Liver (tissue), 9 donors: ENCODE measurements around the gene APOB. TPM values are rescaled to one million over a fixed set of nuclear protein-coding genes. Genes with fewer than 3 reads are reported as not detected.

ENCODE experiments used
- DNase-seq: peaks from one replicate; pipeline ENCODE4 v3.0.0-alpha.2; 2017; ENCODE audit warnings: low spot score
- H3K27ac ChIP-seq, 2 donors: one replicate each; pipeline ENCODE4 v1.7.0; 2013; ENCODE audit warnings: inconsistent platforms in 2 of 2, low read length in 2 of 2, control low read depth in 1 of 2, low read depth in 1 of 2, mild to moderate bottlenecking in 1 of 2
- H3K27me3 ChIP-seq, 4 donors: one replicate each; pipeline versions ENCODE4 v1.6.1 to v1.7.0; 2013; ENCODE audit warnings: low read length in 3 of 4, inconsistent platforms in 1 of 4, mild to moderate bottlenecking in 1 of 4, moderate library complexity in 1 of 4; ENCODE audit not compliant: control insufficient read depth in 4 of 4, insufficient read depth in 4 of 4
- H3K36me3 ChIP-seq, 4 donors: one replicate each; pipeline versions ENCODE4 v1.6.1 to v1.7.0; 2013; ENCODE audit warnings: low read length in 3 of 4, mild to moderate bottlenecking in 3 of 4, low read depth in 1 of 4, moderate library complexity in 1 of 4; ENCODE audit not compliant: control insufficient read depth in 4 of 4, insufficient read depth in 3 of 4
- H3K4me1 ChIP-seq, 4 donors: one replicate each; pipeline versions ENCODE4 v1.6.1 to v1.7.0; 2013; ENCODE audit warnings: low read length in 3 of 4, mild to moderate bottlenecking in 3 of 4, moderate library complexity in 1 of 4; ENCODE audit not compliant: control insufficient read depth in 4 of 4, insufficient read depth in 4 of 4
- H3K4me3 ChIP-seq, 3 donors: one replicate each; pipeline versions ENCODE4 v1.6.1 to v1.7.0; 2013; ENCODE audit warnings: low read length in 3 of 3, control low read depth in 1 of 3, low read depth in 1 of 3, mild to moderate bottlenecking in 1 of 3
- H3K9ac ChIP-seq, 2 donors: one replicate each; pipeline ENCODE4 v1.7.0; 2013; ENCODE audit warnings: low read length in 2 of 2, mild to moderate bottlenecking in 2 of 2, moderate library complexity in 2 of 2, control low read depth in 1 of 2, low read depth in 1 of 2
- H3K9me3 ChIP-seq, 4 donors: one replicate each; pipeline versions ENCODE4 v1.6.1 to v1.7.0; 2013; ENCODE audit warnings: low read length in 3 of 4; ENCODE audit not compliant: control insufficient read depth in 4 of 4
- EGR1 ChIP-seq, 2 donors: IDR thresholded peaks; 2 replicates each; pipeline ENCODE4 v1.6.1; 2016 to 2018; ENCODE audit warnings: antibody characterized with exemption in 2 of 2, low read depth in 2 of 2
- FOXA2 ChIP-seq: IDR thresholded peaks from 2 replicates; pipeline ENCODE4 v1.6.1; 2016; ENCODE audit warnings: antibody characterized with exemption
- GABPA ChIP-seq, 2 donors: IDR thresholded peaks in 1 of 2; conservative IDR thresholded peaks in 1 of 2; 2 replicates each; pipeline ENCODE4 v1.6.1; 2016; ENCODE audit warnings: antibody characterized with exemption in 2 of 2, mild to moderate bottlenecking in 1 of 2, moderate library complexity in 1 of 2
- HNF4A ChIP-seq, 2 donors: conservative IDR thresholded peaks; 2 replicates each; pipeline ENCODE4 v1.6.1; 2016; ENCODE audit warnings: antibody characterized with exemption in 2 of 2, mild to moderate bottlenecking in 2 of 2
- HNF4G ChIP-seq: IDR thresholded peaks from 2 replicates; pipeline ENCODE4 v1.6.1; 2016; ENCODE audit warnings: antibody characterized with exemption
- JUND ChIP-seq, 2 donors: IDR thresholded peaks; 2 replicates each; pipeline ENCODE4 v1.6.1; 2016; ENCODE audit warnings: antibody characterized with exemption in 2 of 2
- NR2F2 ChIP-seq: IDR thresholded peaks from 2 replicates; pipeline ENCODE4 v1.6.1; 2016; ENCODE audit warnings: antibody characterized with exemption
- RAD21 ChIP-seq, 2 donors: IDR thresholded peaks; 2 replicates each; pipeline ENCODE4 v1.6.1; 2016; ENCODE audit warnings: antibody characterized with exemption in 2 of 2, mild to moderate bottlenecking in 2 of 2
- RXRA ChIP-seq, 2 donors: IDR thresholded peaks; 2 replicates each; pipeline ENCODE4 v1.6.1; 2017 to 2018; ENCODE audit warnings: antibody characterized with exemption in 2 of 2, mild to moderate bottlenecking in 1 of 2
- SP1 ChIP-seq: IDR thresholded peaks from 2 replicates; pipeline ENCODE4 v1.6.1; 2018; ENCODE audit warnings: antibody characterized with exemption, mild to moderate bottlenecking
- TAF1 ChIP-seq: conservative IDR thresholded peaks from 2 replicates; pipeline ENCODE4 v1.6.1; 2016; ENCODE audit warnings: antibody characterized with exemption, mild to moderate bottlenecking
- YY1 ChIP-seq: IDR thresholded peaks from 2 replicates; pipeline ENCODE4 v1.6.1; 2016; ENCODE audit warnings: antibody characterized with exemption, mild to moderate bottlenecking
- polyA plus RNA-seq, 2 donors: library from polyadenylated mRNA; stranded (reverse) in 1 of 2; unstranded in 1 of 2; fragments of 200-250 nt in 1 of 2; fragments of >200 nt in 1 of 2; fragmentation: Nextera tagmentation in 1 of 2; extraction: Ambion mirVana in 1 of 2; gene quantifications; one replicate each; pipeline versions ENCODE4 v1.2.1 to v1.2.3, GENCODE V29; 2013 to 2015
- total RNA-seq, 2 donors: library from RNA; depleted of rRNA; stranded (reverse); fragments of >200 nt; gene quantifications; one replicate each; pipeline ENCODE4 v1.2.3, GENCODE V29; 2014
- TF ChIP-seq, protein P1 (sequence below): IDR thresholded peaks from 2 replicates; pipeline ENCODE4 v1.6.1; 2016; ENCODE audit warnings: antibody characterized with exemption, mild to moderate bottlenecking
- TF ChIP-seq, protein P2 (sequence below): IDR thresholded peaks from 2 replicates; pipeline ENCODE4 v1.6.1; 2016; ENCODE audit warnings: antibody characterized with exemption
- TF ChIP-seq, protein P3 (sequence below): fragments of 150-350 bp; IDR thresholded peaks from 2 replicates; pipeline ENCODE4 v1.5.1; 2017; ENCODE audit warnings: improper control_type of control experiment, low read depth, low read length; ENCODE audit not compliant: missing input control
- TF ChIP-seq, protein P4 (sequence below): IDR thresholded peaks from 2 replicates; pipeline ENCODE4 v1.6.1; 2016; ENCODE audit warnings: antibody characterized with exemption
- TF ChIP-seq, protein P5 (sequence below): IDR thresholded peaks from 2 replicates; pipeline ENCODE4 v1.6.1; 2016; ENCODE audit warnings: antibody characterized with exemption
- donor health status: healthy.
- donor health status: healthy.
- donor health status: healthy.
- donor health status: healthy.
- donor health status: healthy.

Gene APOB
- total and polyA plus RNA-seq, 4 donors, result 431 to 2,949 (median 1,463) TPM

DNA sequence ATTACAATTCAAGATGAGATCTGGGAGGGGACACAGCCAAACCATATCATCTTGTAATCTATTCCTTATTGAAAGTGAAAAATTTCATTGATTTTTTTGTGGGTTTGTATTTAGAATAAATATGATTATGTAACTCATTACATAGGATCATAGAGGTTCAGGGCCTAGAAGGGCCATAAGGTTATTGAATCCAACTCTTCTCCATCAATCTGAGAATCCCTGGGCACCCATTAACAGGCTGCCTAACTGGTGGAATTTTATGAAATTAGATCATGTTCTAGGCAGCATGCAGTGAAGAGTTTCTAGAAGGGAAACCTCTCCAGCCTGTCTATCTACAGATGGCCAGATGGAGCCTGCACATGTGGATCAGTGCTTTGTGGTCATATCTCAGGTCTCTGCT is 6.3 kb upstream of the APOB start:
- Histone ChIP-seq H3K9ac (no peak overlapping the region), H3K9me3 (no peaks in the 10 kb centered on the region), H3K27me3 (no peaks in the 10 kb centered on the region), H3K27ac (no peak overlapping the region), H3K36me3 (no peaks in the 10 kb centered on the region), H3K4me3 (no peak overlapping the region), H3K4me1 (peaks cover 3 to 21% (median 11%) of the 10 kb centered on the region in 4 donors)
- DNase-seq, result no peak
- TF ChIP-seq YY1 (no peak), FOXA2 (no peak), NR2F2 (no peak), TAF1 (no peak), RAD21 (IDR thresholded peaks at IDR 0.05) (no peak), GABPA (IDR thresholded peaks at IDR 0.05 in 1 of 2, conservative IDR thresholded peaks at IDR 0.05 in 1 of 2) (no peak), JUND (IDR thresholded peaks at IDR 0.05) (no peak), EGR1 (IDR thresholded peaks at IDR 0.05; ENCODE audit: low read depth in 2 of 2) (no peak), RXRA (IDR thresholded peaks at IDR 0.05) (no peak), HNF4G (no peak), HNF4A (conservative IDR thresholded peaks at IDR 0.05) (no peak), SP1 (no peak)
- TF ChIP-seq, protein P1, sequence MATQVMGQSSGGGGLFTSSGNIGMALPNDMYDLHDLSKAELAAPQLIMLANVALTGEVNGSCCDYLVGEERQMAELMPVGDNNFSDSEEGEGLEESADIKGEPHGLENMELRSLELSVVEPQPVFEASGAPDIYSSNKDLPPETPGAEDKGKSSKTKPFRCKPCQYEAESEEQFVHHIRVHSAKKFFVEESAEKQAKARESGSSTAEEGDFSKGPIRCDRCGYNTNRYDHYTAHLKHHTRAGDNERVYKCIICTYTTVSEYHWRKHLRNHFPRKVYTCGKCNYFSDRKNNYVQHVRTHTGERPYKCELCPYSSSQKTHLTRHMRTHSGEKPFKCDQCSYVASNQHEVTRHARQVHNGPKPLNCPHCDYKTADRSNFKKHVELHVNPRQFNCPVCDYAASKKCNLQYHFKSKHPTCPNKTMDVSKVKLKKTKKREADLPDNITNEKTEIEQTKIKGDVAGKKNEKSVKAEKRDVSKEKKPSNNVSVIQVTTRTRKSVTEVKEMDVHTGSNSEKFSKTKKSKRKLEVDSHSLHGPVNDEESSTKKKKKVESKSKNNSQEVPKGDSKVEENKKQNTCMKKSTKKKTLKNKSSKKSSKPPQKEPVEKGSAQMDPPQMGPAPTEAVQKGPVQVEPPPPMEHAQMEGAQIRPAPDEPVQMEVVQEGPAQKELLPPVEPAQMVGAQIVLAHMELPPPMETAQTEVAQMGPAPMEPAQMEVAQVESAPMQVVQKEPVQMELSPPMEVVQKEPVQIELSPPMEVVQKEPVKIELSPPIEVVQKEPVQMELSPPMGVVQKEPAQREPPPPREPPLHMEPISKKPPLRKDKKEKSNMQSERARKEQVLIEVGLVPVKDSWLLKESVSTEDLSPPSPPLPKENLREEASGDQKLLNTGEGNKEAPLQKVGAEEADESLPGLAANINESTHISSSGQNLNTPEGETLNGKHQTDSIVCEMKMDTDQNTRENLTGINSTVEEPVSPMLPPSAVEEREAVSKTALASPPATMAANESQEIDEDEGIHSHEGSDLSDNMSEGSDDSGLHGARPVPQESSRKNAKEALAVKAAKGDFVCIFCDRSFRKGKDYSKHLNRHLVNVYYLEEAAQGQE, result no peak
- TF ChIP-seq, protein P2, sequence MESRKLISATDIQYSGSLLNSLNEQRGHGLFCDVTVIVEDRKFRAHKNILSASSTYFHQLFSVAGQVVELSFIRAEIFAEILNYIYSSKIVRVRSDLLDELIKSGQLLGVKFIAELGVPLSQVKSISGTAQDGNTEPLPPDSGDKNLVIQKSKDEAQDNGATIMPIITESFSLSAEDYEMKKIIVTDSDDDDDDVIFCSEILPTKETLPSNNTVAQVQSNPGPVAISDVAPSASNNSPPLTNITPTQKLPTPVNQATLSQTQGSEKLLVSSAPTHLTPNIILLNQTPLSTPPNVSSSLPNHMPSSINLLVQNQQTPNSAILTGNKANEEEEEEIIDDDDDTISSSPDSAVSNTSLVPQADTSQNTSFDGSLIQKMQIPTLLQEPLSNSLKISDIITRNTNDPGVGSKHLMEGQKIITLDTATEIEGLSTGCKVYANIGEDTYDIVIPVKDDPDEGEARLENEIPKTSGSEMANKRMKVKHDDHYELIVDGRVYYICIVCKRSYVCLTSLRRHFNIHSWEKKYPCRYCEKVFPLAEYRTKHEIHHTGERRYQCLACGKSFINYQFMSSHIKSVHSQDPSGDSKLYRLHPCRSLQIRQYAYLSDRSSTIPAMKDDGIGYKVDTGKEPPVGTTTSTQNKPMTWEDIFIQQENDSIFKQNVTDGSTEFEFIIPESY, result no peak
- TF ChIP-seq, protein P3, sequence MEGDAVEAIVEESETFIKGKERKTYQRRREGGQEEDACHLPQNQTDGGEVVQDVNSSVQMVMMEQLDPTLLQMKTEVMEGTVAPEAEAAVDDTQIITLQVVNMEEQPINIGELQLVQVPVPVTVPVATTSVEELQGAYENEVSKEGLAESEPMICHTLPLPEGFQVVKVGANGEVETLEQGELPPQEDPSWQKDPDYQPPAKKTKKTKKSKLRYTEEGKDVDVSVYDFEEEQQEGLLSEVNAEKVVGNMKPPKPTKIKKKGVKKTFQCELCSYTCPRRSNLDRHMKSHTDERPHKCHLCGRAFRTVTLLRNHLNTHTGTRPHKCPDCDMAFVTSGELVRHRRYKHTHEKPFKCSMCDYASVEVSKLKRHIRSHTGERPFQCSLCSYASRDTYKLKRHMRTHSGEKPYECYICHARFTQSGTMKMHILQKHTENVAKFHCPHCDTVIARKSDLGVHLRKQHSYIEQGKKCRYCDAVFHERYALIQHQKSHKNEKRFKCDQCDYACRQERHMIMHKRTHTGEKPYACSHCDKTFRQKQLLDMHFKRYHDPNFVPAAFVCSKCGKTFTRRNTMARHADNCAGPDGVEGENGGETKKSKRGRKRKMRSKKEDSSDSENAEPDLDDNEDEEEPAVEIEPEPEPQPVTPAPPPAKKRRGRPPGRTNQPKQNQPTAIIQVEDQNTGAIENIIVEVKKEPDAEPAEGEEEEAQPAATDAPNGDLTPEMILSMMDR, result no peak
- TF ChIP-seq, protein P4, sequence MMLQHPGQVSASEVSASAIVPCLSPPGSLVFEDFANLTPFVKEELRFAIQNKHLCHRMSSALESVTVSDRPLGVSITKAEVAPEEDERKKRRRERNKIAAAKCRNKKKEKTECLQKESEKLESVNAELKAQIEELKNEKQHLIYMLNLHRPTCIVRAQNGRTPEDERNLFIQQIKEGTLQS, result no peak
- TF ChIP-seq, protein P5, sequence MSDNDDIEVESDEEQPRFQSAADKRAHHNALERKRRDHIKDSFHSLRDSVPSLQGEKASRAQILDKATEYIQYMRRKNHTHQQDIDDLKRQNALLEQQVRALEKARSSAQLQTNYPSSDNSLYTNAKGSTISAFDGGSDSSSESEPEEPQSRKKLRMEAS, result no peak
